Stomach (tissue), 19 donors: ENCODE measurements around the gene ACTR6. TPM values are rescaled to one million over a fixed set of nuclear protein-coding genes. Genes with fewer than 3 reads are reported as not detected.

Source experiments
- DNase-seq, 2 donors: peaks; one replicate each; pipeline versions ENCODE4 v3.0.0 to v3.0.0-alpha.2; 2013 to 2019
- H3K27ac ChIP-seq, 5 donors: fragments of 200-600 bp in 4 of 5; sonication (generic) in 4 of 5; one replicate each; pipeline ENCODE4 v1.5.1; 2013 to 2019; ENCODE audit warnings: mild to moderate bottlenecking in 1 of 5, moderate library complexity in 1 of 5
- H3K27me3 ChIP-seq, 3 donors: fragments of 200-600 bp; sonication (generic); one replicate each; pipeline ENCODE4 v1.5.1; 2017 to 2019; ENCODE audit warnings: mixed run types in 1 of 3
- H3K36me3 ChIP-seq, 4 donors: fragments of 200-600 bp; sonication (generic); 1 replicate in 3 of 4; 2 replicates in 1 of 4; pipeline ENCODE4 v1.5.1; 2016 to 2019
- H3K4me1 ChIP-seq, 4 donors: fragments of 200-600 bp; sonication (generic); one replicate each; pipeline ENCODE4 v1.5.1; 2016 to 2019
- H3K4me3 ChIP-seq, 4 donors: fragments of 200-600 bp; sonication (generic) in 3 of 4; one replicate each; pipeline ENCODE4 v1.5.1; 2016 to 2019; ENCODE audit warnings: mild to moderate bottlenecking in 1 of 4
- H3K9me3 ChIP-seq, 4 donors: fragments of 200-600 bp; sonication (generic); one replicate each; pipeline ENCODE4 v1.5.1; 2016 to 2019
- EP300 ChIP-seq: sonication (generic); formaldehyde crosslinking; IDR thresholded peaks from one replicate; pipeline ENCODE4 v1.6.1; 2017; ENCODE audit warnings: antibody characterized with exemption
- POLR2A ChIP-seq, 4 donors: fragments of 450-650 bp; IDR thresholded peaks; one replicate each; pipeline ENCODE4 v1.6.1; 2016; ENCODE audit warnings: antibody characterized with exemption in 4 of 4, control low read depth in 2 of 4, mild to moderate bottlenecking in 1 of 4, moderate library complexity in 1 of 4
- POLR2AphosphoS5 ChIP-seq, 3 donors: sonication (generic); formaldehyde crosslinking; IDR thresholded peaks; one replicate each; pipeline ENCODE4 v1.6.1; 2016; ENCODE audit warnings: antibody characterized with exemption in 3 of 3
- WGBS, 5 donors: extraction: QIAGEN DNeasy Blood & Tissue Kit in 3 of 5; methylation state at CpG; one replicate each; pipeline versions ENCODE4 v1.1.5 to v1.1.7; 2013 to 2018; 5-methylcytosine and 5-hydroxymethylcytosine counted together
- intact Hi-C: fragments of 100-400 bp; cut with DNase I; formaldehyde crosslinking; loops from one replicate; pipeline ENCODE4 v1.15.1; 2023; ENCODE audit warnings: low total_unique reads
- long read RNA-seq, 10 donors: transcript quantifications; one replicate each; lab custom pipeline, GENCODE V29; 2026
- polyA plus RNA-seq, 3 donors: library from polyadenylated mRNA; stranded (reverse); fragments of 200-250 nt; gene quantifications; one replicate each; pipeline ENCODE4 v1.2.3, GENCODE V29; 2013
- total RNA-seq, 5 donors: library from RNA; depleted of rRNA; stranded (reverse); fragments of >200 nt; gene quantifications; one replicate each; pipeline versions ENCODE4 v1.1.0 to v1.2.3, GENCODE V29; 2014 to 2016
- TF ChIP-seq, protein P1 (sequence below), 7 experiments: fragments of 450-650 bp in 4 of 7; fragments of 200-600 bp in 3 of 7; sonication (generic) in 3 of 7; IDR thresholded peaks; one replicate each; pipeline ENCODE4 v1.5.1; 2016 to 2019; ENCODE audit warnings: antibody characterized with exemption in 7 of 7, control low read depth in 2 of 7, mild to moderate bottlenecking in 1 of 7
- donor health status: healthy with polysubstance abuse.
- donor health status: Bipolar disorder and iron deficiency.
- donor health status: healthy.

The ACTR6 gene
- total RNA-seq: 10 to 100 TPM in 2 of 5 donors, 1 to 10 TPM in 2, under 1 TPM in 1; 0.58 to 40.7 (median 8.4) TPM
- polyA plus RNA-seq: 10 to 100 TPM; 12.1 to 17.1 (median 14.7) TPM
- long read RNA-seq, donor 1, partial matches to known transcripts: 8 of 9 reads
- long read RNA-seq, donor 1, other reads (novel, unspliced or antisense): 0 of 9 reads
- long read RNA-seq, donor 2, partial matches to known transcripts: 11 of 15 reads
- long read RNA-seq, donor 2, other reads (novel, unspliced or antisense): 0 of 15 reads
- long read RNA-seq, donor 3, partial matches to known transcripts: 9 of 12 reads
- long read RNA-seq, donor 3, other reads (novel, unspliced or antisense): 0 of 12 reads
- long read RNA-seq, donor 4: 0 reads
- long read RNA-seq, donor 5, transcript ACTR6-201 (11 exons, 2,464 nt): major isoform, 5 of 14 reads
- long read RNA-seq, donor 5, partial matches to known transcripts: 8 of 14 reads
- long read RNA-seq, donor 5, other reads (novel, unspliced or antisense): 0 of 14 reads
- long read RNA-seq, donor 6, transcript ACTR6-201 (11 exons, 2,464 nt): major isoform, 6 of 16 reads
- long read RNA-seq, donor 6, partial matches to known transcripts: 6 of 16 reads
- long read RNA-seq, donor 6, other reads (novel, unspliced or antisense): 0 of 16 reads
- long read RNA-seq, donor 7, partial matches to known transcripts: 0 of 2 reads
- long read RNA-seq, donor 7, other reads (novel, unspliced or antisense): 0 of 2 reads
- long read RNA-seq, donor 8, partial matches to known transcripts: 0 of 2 reads
- long read RNA-seq, donor 8, other reads (novel, unspliced or antisense): 0 of 2 reads
- long read RNA-seq, donor 9, partial matches to known transcripts: 6 of 9 reads
- long read RNA-seq, donor 9, other reads (novel, unspliced or antisense): 0 of 9 reads
- long read RNA-seq, donor 10: 0 reads

DNA sequence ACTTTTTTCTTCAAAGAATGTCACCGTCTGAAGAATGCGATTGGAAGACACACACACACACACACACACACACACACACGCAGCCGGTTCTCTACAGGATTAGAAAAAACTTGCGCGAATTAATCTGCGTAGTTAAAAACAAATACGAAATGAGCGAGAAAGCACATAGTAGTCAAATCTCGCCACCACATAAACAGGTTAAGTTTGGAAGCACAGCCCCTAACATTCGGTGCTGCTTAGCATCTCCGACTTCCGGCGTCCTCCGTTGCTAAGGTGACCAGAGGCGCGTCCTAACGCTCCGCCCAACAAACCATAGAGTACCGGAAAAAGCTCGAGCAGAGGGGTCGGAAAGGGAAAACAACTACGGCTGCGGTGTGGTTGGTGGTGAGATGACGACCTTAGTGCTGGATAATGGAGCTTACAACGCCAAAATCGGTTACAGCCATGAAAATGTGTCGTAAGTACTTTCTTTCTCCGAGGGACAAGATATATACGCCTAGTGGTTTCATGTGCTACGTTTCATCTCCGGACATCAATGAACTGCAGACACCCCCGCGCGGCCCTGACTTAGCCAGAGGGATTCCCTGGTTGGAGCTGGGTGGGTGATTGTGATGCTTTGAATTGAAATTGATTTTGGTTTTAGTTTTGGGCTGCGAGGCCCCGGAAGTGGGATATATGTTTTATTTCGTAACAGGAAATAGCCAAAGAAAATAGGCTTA, at the start of gene ACTR6:
Gene ACTR6, plus strand, starts transcription at position 353 of the 719 bp plus-strand sequence. Its CDS starts 37 bp downstream, at position 390.
- WGBS, 5 donors: 0% methylated on average over 37 to 38 of the region's 38 CpGs
- peaks cover 15 to 50% (median 40%) of the 10 kb centered on the region in 4 donors for H3K4me1 ChIP-seq
- peaks cover 0 to 7% (median 4%) of the 10 kb centered on the region in 4 donors for H3K36me3 ChIP-seq
- peak within 1 kb of the TSS; percentile 60 to 95 (median 75) for H3K4me3 ChIP-seq
- peak; percentile 96 to 99 for DNase-seq
- no peaks in the 10 kb centered on the region for H3K9me3 ChIP-seq
- H3K27ac ChIP-seq: peak within 1 kb of the TSS; percentile 82 to 87 (median 84)
- TF ChIP-seq EP300 (no peak), POLR2AphosphoS5 (IDR thresholded peaks at IDR 0.05) (peak; percentile 76 to 94 (median 79))
- intact Hi-C loops: no loop called here
- H3K27me3 ChIP-seq: no peaks in the 10 kb centered on the region

DNA sequence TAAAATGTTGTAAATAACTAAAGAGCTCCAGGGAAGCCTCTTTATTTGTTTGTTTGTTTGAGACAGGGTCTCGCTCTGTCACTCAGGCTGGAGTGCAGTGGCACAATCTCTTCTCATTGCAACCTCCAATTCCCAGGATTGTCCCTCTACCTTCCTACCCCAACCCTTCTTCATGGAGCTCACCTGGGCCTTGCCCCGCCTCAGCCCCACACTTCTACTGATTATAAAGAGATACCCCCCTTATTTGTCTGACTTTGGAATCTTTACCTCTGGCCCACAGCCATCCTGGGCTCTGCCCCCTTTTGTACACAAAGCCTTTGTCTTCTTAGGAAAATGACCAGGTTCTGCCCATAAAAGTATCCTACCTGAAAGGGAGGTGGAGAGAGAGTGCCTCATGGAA, 48.8 kb upstream of the ACTR6 start:
- no peak for DNase-seq
- Histone ChIP-seq H3K27ac (no peak overlapping the region), H3K4me1 (no peaks in the 10 kb centered on the region), H3K9me3 (no peaks in the 10 kb centered on the region), H3K27me3 (no peaks in the 10 kb centered on the region), H3K4me3 (no peak overlapping the region), H3K36me3 (no peaks in the 10 kb centered on the region)
- TF ChIP-seq, protein P1, sequence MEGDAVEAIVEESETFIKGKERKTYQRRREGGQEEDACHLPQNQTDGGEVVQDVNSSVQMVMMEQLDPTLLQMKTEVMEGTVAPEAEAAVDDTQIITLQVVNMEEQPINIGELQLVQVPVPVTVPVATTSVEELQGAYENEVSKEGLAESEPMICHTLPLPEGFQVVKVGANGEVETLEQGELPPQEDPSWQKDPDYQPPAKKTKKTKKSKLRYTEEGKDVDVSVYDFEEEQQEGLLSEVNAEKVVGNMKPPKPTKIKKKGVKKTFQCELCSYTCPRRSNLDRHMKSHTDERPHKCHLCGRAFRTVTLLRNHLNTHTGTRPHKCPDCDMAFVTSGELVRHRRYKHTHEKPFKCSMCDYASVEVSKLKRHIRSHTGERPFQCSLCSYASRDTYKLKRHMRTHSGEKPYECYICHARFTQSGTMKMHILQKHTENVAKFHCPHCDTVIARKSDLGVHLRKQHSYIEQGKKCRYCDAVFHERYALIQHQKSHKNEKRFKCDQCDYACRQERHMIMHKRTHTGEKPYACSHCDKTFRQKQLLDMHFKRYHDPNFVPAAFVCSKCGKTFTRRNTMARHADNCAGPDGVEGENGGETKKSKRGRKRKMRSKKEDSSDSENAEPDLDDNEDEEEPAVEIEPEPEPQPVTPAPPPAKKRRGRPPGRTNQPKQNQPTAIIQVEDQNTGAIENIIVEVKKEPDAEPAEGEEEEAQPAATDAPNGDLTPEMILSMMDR (IDR thresholded peaks at IDR 0.05): no peak
- no peak for TF ChIP-seq POLR2AphosphoS5 (IDR thresholded peaks at IDR 0.05)
- no peak for TF ChIP-seq POLR2A (IDR thresholded peaks at IDR 0.05)
- TF ChIP-seq EP300: no peak
- intact Hi-C loops: no loop called here
- 89 to 97% (median 90%) methylated on average over 2 of the region's 2 CpGs for WGBS, 5 donors

DNA sequence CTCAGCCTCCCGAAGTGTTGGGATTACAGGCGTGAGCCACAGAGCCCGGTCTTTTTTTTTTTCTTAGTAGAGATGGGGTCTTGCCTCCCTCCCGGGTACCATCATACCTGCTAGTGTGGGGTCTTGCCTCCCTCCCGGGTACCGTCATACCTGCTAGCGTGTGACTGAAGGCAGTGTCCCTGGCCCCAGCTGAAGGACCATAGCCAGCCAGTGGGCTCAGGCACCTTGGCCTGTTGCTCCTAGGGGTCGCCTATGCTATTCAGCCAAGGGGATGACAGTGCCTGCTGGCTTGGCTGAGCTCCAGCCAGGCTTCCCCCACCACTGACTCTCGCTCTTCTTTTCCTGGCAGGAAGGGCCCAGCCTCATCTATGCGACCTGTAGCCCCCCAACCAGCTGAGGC, 47.5 kb upstream of the ACTR6 start:
- no peak for DNase-seq
- TF ChIP-seq POLR2A (IDR thresholded peaks at IDR 0.05) (no peak), EP300 (no peak), POLR2AphosphoS5 (IDR thresholded peaks at IDR 0.05) (no peak)
- TF ChIP-seq, protein P1 (IDR thresholded peaks at IDR 0.05): no peak
- Histone ChIP-seq H3K4me1 (no peaks in the 10 kb centered on the region), H3K9me3 (no peaks in the 10 kb centered on the region), H3K36me3 (no peaks in the 10 kb centered on the region), H3K27me3 (no peaks in the 10 kb centered on the region), H3K27ac (no peak overlapping the region), H3K4me3 (no peak overlapping the region)
- intact Hi-C loops: no loop called here
- WGBS, 5 donors: 93 to 97% (median 96%) methylated on average over 10 of the region's 10 CpGs

DNA sequence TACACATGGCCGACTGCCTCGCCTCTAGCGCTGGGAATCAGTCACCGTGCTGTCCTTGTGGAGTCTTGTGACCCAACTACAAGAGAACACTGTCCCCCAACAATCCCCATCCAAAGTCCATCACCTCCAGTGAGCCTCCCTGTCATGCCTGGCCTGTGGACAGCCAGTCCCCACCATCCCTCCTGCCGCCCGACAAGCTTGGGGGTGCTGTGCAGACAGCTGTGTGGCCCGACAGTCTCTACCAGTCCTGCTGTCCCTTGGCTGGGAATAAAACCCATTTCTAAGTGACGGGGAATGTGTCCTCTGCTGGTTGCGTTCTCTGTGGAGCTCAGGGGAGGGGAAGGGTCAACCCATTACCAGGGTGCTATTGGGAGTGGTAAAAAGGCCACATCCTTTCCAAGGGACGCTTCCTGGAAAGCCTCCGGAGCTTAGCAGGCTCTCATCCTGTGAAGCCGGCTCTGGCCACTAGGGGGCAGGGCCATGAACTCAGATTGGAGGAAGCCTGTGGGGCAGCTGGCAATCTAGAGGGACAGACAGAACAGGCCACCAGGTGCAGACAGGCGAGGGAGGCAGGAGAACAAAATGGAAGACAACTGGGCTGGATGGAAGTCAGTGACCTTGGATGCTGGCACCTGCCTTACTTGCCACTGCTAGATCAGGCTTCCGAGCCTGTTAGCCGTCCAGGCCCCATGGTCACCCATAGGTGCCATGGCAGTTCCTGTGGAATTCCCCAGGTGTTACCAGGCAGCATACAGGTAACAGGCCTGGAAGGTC, 46.0 kb upstream of the ACTR6 start:
- Histone ChIP-seq H3K27ac (no peak overlapping the region), H3K4me3 (no peak overlapping the region), H3K9me3 (no peaks in the 10 kb centered on the region), H3K27me3 (no peaks in the 10 kb centered on the region), H3K4me1 (no peaks in the 10 kb centered on the region), H3K36me3 (no peaks in the 10 kb centered on the region)
- DNase-seq: peak; percentile 71 to 82
- intact Hi-C loops: no loop called here
- 58 to 72% (median 71%) methylated on average over 13 to 15 of the region's 15 CpGs for WGBS, 5 donors
- TF ChIP-seq, protein P1 (IDR thresholded peaks at IDR 0.05): peak in 5 of 7 experiments; percentile 47 to 83 (median 81)
- no peak for TF ChIP-seq POLR2AphosphoS5 (IDR thresholded peaks at IDR 0.05)
